ENCODE results near the gene COPS3. TPM values are rescaled to one million over a fixed set of nuclear protein-coding genes. Genes with fewer than 3 reads are reported as not detected.

The COPS3 gene
- total and polyA plus RNA-seq, 2 of the 8 experiments (the other 6 are each of a cell fraction or from before 2014, with no cell fraction given), result 82.9 to 110 TPM

DNA sequence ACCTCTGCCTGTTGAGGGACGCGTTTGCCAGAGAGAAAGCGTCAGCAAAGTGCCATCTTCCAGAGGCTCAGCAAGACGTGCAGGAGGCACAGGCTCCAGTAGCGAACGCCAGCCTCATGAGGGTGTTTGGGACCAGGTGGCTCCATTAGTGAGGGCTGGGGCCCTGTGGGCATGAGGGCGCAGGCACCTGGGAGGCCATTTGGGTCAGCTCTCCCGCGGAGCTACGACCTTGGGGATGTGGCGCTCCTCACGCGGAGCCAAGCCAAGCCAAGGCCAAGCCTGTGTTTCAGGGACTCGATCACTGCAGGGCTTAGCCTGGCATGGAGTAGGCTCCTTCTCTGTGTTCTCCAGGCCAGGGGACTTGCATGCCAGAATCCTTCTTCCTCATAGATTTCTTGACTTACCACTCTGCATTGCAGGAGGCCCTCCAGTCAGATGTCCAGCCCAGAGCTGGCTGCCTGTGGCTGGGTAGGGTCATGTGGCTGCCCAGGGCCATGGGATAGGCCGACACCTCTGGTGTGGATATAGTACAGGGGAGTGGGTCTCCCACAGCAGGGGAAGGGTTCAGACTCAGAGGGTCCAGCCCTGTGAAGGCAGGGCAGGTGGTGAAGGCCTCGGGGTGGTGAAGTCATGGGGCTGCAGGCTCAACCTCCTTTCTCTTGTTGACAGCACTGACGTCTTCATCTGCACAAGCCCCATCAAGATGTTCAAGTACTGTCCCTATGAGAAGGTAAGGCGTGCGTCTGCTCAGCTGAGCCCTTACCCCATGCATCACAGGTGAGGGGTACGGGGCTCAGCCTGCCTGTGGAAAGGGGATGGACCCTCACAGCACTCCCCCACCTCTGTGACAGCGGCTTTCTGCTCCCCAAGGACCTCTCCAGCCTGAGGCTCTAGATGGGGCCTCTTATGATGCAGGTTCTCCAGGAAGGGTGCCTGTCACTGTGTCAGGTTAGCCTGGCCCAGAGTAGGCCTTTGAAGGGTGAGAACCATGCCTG is 41.8 kb upstream of the COPS3 start (continued):
- TF ChIP-seq JUN (IDR thresholded peaks at IDR 0.05; ENCODE audit: low read depth, low read length), result no peak
- TF ChIP-seq GABPA (IDR thresholded peaks at IDR 0.05; ENCODE audit: borderline replicate concordance, insufficient read depth, low read length), result no peak
- TF ChIP-seq, protein P1, sequence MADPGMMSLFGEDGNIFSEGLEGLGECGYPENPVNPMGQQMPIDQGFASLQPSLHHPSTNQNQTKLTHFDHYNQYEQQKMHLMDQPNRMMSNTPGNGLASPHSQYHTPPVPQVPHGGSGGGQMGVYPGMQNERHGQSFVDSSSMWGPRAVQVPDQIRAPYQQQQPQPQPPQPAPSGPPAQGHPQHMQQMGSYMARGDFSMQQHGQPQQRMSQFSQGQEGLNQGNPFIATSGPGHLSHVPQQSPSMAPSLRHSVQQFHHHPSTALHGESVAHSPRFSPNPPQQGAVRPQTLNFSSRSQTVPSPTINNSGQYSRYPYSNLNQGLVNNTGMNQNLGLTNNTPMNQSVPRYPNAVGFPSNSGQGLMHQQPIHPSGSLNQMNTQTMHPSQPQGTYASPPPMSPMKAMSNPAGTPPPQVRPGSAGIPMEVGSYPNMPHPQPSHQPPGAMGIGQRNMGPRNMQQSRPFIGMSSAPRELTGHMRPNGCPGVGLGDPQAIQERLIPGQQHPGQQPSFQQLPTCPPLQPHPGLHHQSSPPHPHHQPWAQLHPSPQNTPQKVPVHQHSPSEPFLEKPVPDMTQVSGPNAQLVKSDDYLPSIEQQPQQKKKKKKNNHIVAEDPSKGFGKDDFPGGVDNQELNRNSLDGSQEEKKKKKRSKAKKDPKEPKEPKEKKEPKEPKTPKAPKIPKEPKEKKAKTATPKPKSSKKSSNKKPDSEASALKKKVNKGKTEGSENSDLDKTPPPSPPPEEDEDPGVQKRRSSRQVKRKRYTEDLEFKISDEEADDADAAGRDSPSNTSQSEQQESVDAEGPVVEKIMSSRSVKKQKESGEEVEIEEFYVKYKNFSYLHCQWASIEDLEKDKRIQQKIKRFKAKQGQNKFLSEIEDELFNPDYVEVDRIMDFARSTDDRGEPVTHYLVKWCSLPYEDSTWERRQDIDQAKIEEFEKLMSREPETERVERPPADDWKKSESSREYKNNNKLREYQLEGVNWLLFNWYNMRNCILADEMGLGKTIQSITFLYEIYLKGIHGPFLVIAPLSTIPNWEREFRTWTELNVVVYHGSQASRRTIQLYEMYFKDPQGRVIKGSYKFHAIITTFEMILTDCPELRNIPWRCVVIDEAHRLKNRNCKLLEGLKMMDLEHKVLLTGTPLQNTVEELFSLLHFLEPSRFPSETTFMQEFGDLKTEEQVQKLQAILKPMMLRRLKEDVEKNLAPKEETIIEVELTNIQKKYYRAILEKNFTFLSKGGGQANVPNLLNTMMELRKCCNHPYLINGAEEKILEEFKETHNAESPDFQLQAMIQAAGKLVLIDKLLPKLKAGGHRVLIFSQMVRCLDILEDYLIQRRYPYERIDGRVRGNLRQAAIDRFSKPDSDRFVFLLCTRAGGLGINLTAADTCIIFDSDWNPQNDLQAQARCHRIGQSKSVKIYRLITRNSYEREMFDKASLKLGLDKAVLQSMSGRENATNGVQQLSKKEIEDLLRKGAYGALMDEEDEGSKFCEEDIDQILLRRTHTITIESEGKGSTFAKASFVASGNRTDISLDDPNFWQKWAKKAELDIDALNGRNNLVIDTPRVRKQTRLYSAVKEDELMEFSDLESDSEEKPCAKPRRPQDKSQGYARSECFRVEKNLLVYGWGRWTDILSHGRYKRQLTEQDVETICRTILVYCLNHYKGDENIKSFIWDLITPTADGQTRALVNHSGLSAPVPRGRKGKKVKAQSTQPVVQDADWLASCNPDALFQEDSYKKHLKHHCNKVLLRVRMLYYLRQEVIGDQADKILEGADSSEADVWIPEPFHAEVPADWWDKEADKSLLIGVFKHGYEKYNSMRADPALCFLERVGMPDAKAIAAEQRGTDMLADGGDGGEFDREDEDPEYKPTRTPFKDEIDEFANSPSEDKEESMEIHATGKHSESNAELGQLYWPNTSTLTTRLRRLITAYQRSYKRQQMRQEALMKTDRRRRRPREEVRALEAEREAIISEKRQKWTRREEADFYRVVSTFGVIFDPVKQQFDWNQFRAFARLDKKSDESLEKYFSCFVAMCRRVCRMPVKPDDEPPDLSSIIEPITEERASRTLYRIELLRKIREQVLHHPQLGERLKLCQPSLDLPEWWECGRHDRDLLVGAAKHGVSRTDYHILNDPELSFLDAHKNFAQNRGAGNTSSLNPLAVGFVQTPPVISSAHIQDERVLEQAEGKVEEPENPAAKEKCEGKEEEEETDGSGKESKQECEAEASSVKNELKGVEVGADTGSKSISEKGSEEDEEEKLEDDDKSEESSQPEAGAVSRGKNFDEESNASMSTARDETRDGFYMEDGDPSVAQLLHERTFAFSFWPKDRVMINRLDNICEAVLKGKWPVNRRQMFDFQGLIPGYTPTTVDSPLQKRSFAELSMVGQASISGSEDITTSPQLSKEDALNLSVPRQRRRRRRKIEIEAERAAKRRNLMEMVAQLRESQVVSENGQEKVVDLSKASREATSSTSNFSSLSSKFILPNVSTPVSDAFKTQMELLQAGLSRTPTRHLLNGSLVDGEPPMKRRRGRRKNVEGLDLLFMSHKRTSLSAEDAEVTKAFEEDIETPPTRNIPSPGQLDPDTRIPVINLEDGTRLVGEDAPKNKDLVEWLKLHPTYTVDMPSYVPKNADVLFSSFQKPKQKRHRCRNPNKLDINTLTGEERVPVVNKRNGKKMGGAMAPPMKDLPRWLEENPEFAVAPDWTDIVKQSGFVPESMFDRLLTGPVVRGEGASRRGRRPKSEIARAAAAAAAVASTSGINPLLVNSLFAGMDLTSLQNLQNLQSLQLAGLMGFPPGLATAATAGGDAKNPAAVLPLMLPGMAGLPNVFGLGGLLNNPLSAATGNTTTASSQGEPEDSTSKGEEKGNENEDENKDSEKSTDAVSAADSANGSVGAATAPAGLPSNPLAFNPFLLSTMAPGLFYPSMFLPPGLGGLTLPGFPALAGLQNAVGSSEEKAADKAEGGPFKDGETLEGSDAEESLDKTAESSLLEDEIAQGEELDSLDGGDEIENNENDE (IDR thresholded peaks at IDR 0.05; ENCODE audit: insufficient replicate concordance, low read length), result no peak
- no peak for TF ChIP-seq CTBP2 (IDR thresholded peaks at IDR 0.05; ENCODE audit: borderline replicate concordance, insufficient read depth, insufficient read length, low read length)
- TF ChIP-seq CHD2 (IDR thresholded peaks at IDR 0.05; ENCODE audit: low read length), result no peak
- no peak for TF ChIP-seq CTCF (IDR thresholded peaks at IDR 0.05; ENCODE audit: control extremely low read depth in 1 of 3, insufficient read depth in 1 of 3, low read depth in 1 of 3, low read length in 3 of 3)
